NCI-H187 (cell line): ENCODE measurements around the gene ANXA7.
"Not testable (repeated sequence)": the region's sequence is repeated elsewhere in the genome, so short reads cannot be mapped to it uniquely, and the experiment has no call there.

ENCODE experiments used
- DNase-seq, 2 experiments: peaks; one replicate each; lab custom pipeline; 2025; lab: John Stamatoyannopoulos, UW

ANXA7 gene

DNA sequence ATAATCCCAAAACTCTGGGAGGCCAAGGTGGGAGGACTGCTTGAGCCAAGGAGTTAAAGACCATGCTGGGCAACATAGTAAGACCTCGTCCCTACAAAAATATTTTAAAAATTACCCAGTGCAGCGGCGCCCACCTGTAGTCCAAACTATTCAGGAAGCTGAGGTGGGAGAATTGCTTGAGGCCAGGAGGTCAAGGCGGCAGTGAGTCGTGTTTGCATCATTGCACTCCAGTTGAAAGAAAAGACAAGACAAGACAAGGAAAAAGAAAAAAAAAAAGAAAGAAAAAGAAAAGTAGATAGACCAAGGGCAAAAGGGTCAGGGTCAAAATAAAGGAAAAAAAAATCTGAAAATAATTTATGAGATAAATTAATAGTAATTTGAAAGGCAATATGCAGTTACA is 5.8 kb downstream of the ANXA7 start:
- no peak for DNase-seq

DNA sequence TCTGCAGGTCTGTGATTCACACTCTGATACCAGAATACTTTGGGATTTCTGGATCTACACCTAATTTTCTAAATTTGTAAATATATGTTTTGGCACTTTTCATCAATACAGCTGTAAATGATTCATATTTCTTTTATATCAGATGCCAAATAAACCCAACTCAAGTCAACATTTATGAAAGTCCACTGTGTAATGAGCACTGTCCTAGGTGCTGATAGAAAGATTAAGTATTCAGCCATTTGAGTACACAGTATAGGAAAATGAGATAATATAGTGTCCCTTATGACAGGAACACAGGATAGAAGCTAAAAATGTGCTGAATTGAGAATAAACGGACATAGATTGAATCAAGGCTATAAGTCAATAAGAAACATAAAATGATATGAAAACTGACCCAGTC is 6.4 kb downstream of the ANXA7 start:
- no peak for DNase-seq

DNA sequence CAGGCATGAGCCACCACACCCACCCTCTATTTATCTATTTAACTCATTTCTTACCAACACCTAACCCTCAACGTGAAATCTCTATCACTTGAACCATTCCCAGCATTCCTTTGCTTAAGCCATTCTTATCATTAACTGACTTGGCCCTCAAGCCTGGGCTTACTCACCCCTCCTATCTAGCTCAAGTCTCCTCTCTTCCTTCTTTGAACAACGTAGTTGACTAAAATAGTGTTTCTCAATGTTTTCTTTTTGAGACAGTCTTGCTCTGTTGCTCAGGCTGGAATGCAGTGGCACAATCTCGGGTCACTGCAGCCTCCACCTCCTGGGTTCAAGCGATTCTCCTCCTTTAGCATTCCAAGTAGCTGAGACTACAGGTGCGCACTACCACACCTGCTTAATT is 7.0 kb downstream of the ANXA7 start:
- DNase-seq = no peak

DNA sequence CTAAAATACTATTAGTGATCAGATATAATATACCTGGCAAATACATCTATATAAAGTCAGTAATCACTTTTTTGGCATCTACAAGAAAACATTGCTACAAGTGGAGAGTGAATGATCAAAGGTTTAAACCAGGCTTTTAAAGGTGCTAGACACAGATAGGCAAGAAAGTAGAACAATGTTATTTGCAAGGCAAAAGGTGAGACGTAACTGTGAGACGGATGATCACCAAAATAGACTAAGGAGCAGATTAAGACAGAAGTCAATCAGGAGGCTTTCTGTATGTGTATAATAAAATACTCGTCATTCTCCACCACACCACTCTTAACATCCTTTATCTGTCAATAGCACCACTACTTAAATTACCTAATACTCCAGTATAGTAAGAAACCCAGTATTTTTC is 8.3 kb downstream of the ANXA7 start:
- no peak for DNase-seq

DNA sequence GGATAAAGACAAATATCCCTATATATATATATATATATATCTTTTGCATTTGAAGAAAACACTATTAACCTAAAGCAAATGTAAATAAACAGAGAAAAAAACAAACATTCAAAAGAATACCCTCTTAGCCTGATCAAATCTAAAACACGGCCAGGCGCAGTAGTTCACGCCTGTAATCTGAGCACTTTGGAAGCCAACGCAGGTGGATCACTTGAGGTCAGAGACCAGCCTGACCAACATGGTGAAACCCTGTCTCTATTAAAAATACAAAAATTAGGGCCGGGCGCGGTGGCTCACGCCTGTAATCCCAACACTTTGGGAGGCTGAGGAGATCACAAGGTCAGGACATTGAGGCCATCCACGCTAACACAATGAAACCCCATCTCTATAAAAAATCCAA is 9.2 kb downstream of the ANXA7 start:
- DNase-seq = no peak

DNA sequence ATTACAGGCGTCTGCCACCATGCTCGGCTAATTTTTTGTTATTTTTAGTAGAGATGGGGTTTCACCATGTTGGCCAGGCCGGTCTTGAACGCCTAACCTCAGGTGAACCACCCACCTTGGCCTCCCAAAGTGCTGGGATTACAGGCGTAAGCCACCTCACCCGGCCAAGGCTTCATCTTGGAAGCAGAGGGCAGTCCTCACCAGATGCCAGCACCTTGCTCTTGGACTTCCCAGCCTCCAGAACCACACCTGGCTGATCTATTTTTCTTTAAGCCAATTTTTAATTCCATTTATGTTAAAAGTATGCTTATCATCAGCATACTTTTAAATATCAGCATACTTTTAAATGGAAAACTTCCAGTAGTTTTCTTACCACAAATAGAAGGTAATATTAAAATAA is 12.2 kb downstream of the ANXA7 start:
- no peak for DNase-seq

DNA sequence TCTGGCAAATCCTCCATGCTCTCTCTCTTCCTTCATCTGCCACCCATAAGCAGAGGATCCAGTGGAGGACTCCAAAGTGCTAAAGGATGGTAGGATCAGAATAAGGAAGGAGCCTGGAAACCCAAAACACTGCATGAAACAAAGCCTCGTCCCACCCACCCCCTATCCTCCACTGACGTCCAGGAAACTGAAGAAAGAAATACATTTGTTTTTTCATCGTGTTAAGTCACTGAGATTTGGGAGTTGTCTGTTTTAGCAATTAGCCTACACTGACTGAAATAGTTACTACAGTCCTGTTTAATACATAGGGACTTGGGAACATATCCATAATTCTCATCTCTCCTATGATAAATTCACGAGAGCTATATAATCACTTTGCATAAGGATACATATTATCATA is 14.8 kb downstream of the ANXA7 start:
- DNase-seq = no peak

DNA sequence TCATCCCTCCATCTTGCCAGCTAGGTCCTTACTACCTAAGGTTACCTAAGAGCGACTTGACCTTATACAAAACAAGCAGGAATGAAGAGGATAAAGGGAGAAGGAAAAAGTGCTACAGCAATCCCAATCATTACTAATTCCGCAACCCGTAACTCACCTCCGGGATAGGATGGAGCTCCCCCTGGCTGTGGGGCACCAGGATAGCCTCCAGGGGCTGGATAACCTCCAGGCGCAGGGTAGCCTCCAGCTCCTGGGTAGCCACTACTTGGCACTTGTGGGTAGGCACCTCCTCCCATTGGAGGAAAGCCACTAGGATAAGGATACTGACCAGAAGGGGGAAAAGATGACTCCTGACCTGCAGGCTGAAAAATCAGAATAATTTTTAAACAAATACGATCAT is 15.8 kb downstream of the ANXA7 start:
- no peak for DNase-seq

DNA sequence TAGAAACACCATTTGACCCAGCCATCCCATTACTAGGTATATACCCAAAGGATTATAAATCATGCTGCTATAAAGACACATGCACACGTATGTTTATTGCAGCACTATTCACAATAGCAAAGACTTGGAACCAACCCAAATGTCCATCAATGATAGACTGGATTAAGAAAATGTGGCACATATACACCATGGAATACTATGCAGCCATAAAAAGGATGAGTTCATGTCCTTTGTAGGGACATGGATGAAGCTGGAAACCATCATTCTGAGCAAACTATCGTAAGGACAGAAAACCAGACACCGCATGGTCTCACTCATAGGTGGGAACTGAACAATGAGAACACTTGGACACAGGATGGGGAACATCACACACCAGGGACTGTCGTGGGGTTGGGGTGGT is 19.5 kb downstream of the ANXA7 start:
- DNase-seq = not testable (repeated sequence)

DNA sequence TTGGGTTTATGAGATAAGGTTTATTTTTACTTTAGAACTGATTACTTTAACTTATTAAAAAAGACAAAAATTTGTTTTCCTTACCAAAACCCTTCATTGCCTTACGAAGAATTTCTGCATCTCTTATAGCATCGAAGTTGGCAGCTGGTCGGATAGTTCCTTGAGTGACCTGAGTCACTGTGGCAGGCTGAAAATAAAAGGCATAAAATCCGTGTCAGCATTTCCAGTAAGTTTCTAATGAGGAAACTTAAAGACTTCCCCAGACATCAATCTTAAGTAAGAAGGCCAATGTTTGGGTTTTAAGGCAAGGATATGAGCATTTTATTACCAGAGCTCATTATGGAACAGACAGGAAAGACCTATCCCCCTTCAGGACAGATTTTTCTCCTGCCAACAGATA is 25.6 kb downstream of the ANXA7 start:
- DNase-seq = no peak

DNA sequence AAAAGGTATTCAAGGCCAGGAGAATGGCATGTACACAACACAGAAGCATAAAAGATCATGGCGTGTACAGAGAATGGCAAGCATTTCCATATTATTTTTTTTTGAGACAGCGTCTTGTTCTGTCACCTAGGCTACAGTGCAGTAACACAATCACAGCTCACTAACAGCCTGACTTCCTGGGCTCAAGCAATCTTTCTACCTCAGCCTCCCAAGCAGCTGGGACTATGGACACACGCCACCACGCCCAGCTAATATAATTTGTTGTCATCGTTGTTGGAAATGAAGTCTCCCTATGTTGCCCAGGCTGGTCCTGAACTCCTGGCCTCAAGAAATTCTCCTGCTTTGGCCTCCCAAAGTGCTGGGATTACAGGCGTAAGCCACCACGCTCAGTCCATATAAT is 27.3 kb downstream of the ANXA7 start:
- no peak for DNase-seq

DNA sequence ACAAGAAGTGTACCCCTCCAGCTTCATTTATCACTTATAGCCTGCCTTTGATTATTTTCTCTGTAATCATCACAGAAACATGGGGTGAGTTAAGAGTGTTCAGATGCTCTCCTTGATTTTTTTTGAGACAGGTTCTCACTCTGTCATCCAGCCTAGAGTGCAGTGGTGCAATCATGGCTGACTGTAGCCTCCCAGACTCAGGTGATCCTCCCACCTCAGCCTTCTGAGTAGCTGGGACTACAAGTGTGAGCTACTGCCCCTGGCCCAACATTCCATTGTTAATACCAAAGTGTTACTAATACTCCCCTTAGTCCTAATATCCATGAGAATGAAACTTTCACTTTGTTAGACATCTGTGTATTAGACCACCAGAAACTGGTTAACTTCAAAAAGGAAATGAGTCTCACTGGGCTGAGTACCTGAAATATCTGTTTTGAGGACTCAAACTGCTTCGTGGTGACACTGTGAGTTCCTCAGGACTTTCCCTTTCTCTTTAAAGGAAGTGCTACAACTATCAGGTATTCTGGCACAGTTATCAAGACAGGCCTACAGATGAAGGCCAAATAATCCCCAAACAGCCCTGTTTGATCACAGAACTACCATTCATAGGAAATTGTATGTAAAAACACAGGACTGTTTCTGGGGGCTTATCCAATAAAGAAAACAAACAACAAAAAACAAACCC is 34.7 kb downstream of the ANXA7 start:
- no peak for DNase-seq

DNA sequence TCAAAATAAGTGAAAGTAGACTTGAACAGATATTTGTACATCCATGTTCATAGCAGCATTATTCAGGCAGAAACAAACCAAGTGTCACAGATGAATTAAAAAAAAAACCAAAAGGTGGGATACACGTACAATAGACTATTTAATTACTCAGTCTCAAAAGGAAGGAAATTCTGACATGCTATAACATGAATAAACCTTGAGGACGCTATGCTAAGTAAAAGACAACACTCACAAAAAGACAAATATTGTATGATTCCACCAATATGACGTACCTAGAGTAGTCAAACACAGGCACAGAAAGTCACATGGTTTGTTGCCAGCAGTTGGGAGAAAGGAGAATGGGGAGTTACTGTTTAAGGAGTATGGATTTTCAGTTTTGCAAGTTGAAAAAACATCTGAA is 37.2 kb downstream of the ANXA7 start:
- DNase-seq = no peak

DNA sequence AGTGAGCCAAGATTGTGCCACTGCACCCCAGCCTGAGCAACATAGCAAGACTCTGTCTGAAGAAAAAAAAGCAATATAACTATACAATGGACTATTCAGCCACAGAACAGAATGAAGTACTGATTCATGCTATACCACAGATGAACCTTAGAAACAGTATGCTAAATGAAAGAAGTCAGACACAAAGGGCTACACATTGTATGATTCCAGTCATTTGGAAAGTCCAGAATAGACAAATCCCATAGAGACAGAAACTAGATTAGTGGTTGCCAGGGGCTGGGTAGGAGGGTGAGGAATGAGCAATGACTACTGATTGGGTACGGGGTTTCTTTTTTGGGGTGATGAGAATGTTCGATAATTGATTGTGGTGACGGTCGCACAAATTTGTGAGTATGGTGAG is 45.6 kb downstream of the ANXA7 start:
- no peak for DNase-seq

DNA sequence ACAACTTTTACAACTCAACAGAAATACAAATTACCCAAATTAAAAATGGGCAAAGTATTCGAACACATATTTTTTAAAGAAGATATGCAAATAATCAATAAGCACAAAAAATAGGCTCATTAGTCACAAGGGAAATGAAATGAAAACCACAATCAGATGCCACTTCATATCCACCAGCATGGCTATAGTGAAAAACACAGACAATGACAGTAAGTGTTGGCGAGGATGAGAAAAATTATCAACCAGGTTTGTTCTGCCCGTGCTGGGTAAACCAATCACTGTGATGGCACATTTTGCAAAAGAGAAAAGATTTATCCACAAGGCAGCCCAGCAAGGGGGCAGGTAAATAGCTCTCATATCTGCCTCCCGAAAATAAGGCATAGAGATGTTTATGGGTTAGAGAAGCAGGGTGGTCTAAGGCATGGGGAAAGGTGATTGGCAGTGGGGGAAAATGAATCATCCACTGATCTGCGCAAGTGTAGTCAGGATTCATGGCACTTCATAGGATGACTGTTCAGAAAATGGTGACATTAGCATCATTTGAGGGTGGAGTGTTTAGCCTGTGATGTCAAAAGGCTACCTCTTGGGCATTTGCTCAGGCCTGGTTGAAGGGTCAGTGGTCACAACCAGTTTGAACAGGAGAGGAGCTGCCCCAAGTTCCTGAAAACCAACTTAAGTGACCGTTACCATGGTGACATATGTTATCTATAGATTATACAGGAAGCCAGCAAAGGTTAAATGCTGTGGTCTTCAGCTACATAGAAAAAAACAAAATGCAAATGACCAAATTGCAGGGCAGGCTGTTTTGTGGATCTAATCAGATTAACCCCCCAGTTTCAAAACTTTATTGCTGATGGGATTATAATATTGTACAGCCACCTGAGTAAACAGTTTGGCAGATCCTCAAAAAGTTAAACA is 47.2 kb downstream of the ANXA7 start:
- no peak for DNase-seq

DNA sequence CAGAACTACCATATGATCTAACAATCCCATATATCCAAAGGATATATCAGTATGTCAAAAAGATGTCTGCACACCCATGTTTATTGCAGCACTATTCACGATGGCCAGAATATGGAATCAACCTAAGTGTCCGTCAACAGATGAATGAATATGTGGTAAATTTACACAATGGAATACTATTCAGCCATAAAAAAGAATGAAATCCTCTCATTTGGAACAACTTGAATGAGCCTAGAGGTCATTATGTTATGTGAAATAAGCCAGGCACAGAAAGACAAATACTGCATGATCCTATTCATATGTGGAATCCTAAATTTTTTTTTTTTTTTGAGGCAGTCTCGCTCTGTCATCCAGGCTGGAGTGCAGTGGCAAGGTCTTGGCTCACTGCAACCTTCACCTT is 48.9 kb downstream of the ANXA7 start:
- DNase-seq = no peak

DNA sequence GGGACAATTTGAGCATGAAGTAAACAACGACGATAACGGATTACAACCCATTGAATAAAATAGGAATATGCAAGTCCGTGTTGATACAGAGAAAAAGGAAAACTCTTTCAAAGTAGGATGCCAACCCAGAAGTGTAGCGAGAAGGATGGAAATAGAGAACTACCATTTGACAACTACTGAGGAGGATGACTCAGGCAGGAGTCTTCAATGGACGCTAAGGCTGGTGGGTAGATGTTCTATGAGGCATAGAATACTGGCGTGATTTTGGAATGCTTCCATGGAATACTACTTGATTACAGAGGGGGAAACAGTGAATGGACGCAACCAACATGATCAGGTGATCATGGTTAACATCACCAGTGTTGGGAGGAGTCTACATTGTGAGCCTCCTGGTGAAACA is 54.4 kb downstream of the ANXA7 start:
- DNase-seq = no peak

DNA sequence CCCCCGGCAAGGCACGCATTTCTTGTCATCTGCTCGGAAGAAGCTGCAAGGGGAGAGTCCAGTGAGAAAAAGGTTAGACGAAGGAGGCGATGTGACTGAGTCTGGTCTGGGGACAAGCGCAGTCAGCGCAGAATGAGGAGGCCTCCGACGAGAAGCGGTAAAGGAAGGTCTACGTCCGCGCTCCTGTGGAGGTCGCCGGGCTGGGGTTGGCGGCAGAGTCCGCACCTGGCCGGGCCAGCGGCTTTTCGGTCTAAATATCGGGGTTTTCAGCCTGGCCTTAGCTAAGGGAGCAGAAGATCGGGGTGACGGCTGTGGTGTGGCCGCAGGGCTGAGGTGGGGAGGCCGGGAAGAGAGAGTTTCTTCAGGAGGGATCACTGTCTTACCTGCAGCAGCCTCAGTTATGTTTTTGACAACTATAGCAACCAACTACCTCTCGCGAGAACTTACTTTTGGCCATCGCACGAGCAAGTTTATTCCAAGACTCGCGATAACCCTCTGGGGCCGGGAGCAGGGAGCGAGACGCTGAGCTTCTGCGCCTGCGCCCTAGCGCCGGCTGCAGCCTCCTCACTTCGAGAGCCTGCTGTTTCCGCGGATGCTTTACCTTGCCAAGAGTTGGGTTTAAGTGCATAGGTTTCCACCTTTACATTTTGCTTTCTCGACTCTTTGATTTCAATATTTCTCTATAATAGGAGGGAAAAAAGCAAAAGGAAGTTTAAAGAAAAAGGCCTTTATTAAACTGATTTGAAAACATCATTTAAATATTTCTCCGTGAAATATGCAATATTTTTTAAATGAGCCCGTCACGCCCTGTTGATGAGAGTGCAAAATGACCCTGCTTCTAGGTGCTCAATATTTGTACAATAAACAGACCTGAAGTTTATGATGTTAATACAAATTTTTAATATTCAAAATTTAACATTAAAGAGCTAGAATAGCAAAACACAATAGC is 55.3 kb downstream of the ANXA7 start, which contains the start of gene CFAP70:
Gene CFAP70, minus strand, starts transcription at position 534 of the 949 bp plus-strand sequence. CDS start 4,068 bp downstream, outside the sequence.
- DNase-seq = peak; percentile 71 to 89

DNA sequence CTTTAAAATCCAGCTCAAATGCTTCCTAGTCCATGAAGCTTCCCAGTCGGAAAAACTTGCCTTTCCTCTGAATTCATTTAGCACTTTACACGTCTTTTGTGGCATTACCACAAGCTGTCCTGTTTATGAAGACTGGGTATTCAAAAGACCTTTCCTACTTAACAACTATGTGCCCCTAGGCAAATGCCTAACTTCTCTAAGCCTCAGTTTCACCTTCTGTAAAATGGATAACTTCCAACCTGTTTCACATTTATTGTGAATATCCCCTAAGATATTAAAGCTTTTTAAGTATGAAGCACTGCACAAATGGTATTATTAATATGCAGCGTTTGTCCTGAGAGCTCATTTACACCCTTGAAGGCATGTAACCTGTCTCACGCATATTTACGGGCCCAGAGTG is 56.0 kb downstream of the ANXA7 start:
- DNase-seq = no peak

DNA sequence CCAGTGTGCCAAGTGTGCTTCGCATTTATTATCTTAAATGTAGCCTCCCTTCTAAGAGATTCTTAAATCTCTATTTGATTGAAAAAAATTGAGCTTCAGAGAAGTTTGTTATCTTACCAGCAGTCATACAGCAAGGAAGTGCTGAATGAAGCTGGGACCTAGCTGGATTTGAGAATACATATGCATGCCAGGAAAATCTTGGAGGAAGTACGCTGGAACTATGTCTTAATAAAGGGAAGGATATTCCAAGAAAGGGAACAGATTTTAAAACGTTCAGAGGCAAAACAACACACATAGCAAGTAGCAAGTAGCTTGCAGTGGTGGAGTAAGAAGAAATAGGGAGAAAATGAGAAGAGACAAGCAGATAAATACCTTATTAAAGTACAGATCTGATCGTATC is 56.7 kb downstream of the ANXA7 start:
- DNase-seq = no peak

DNA sequence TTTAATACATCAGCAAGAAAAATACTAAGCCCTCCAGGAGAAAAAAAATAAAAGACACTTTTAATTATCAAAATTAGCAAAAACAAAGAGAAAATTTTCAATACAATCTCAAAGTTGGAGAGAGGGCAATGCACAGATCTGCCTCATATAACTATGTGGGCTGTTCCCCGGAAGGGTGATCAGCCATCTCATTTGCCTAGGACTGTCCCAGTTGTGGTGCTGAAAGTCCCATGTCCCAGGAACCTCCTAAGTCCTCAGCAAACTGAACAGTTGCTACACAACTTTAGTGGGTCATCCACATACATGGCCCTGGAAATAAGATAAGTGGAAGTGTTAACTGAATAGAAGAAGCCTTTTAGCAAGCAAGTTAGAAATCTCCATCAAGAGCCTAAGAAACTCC is 69.6 kb downstream of the ANXA7 start:
- no peak for DNase-seq

DNA sequence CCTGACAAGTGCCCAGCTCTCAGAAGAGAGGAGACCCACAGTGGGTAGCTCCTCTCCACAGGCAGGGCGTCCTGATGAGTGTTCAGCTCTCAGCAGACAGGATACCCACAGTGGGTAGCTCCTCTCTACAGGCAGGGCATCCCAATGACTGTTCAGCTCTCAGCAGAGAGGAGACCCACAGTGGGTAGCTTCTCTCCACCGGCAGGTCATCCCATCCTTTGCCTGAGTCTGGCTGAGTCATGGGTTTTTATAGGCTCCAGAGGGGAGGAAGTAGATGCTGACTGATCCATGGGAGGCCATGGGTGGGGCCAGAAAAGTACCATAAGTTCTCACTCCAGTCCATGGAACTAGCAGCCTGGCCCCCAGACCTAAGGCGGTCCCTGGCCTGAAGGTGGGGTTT is 73.7 kb downstream of the ANXA7 start:
- no peak for DNase-seq
